IPS-18a (cell line): Measurements from ENCODE around the gene POLR2M.
A peak's percentile ranks its signal among the peaks of the same experiment; 100 is the strongest.

Source experiments
- H3K27ac ChIP-seq: one replicate; pipeline ENCODE4 v1.5.1; 2013; ENCODE audit warnings: low read length
- H3K27me3 ChIP-seq: one replicate; pipeline ENCODE4 v1.6.1; 2013; ENCODE audit warnings: mild to moderate bottlenecking, low read length; ENCODE audit not compliant: control insufficient read depth, insufficient read depth
- H3K36me3 ChIP-seq: one replicate; pipeline ENCODE4 v1.6.1; 2013; ENCODE audit warnings: low read depth, low read length; ENCODE audit not compliant: control insufficient read depth
- H3K4me1 ChIP-seq: one replicate; pipeline ENCODE4 v1.6.1; 2013; ENCODE audit warnings: low read depth, low read length; ENCODE audit not compliant: control insufficient read depth
- H3K4me3 ChIP-seq: one replicate; pipeline ENCODE4 v1.5.1; 2013; ENCODE audit warnings: low read length
- H3K9ac ChIP-seq: one replicate; pipeline ENCODE4 v1.6.1; 2013; ENCODE audit warnings: mild to moderate bottlenecking, low read length, moderate library complexity
- H3K9me3 ChIP-seq: one replicate; pipeline ENCODE4 v1.6.1; 2013; ENCODE audit warnings: low read depth, low read length; ENCODE audit not compliant: control insufficient read depth

The POLR2M gene

DNA sequence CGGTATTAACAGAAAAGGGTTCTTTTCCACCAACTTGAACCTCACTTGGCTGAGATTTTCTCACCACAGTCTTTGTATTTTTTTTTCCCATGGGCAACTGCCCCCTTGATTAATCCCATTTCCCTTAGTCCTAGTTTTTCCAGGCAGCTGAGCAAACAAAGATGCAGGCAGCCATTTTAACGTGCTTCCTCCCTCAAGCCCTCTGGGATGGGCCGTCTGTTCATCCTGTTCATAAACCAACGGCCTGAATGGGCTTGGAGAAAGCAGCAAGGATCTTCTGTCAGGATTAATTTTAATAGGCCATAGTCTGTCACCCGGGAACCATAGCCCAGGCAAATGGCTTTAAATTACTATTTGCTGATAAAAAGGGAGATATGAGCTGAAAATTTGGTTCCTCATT, 10.4 kb upstream of the POLR2M start:
- no peaks in the 10 kb centered on the region for H3K36me3 ChIP-seq
- no peaks in the 10 kb centered on the region for H3K9me3 ChIP-seq
- no peaks in the 10 kb centered on the region for H3K4me1 ChIP-seq
- no peak overlapping the region for H3K9ac ChIP-seq
- no peak overlapping the region for H3K4me3 ChIP-seq
- H3K27me3 ChIP-seq = peaks cover 10% of the 10 kb centered on the region
- no peak overlapping the region for H3K27ac ChIP-seq

DNA sequence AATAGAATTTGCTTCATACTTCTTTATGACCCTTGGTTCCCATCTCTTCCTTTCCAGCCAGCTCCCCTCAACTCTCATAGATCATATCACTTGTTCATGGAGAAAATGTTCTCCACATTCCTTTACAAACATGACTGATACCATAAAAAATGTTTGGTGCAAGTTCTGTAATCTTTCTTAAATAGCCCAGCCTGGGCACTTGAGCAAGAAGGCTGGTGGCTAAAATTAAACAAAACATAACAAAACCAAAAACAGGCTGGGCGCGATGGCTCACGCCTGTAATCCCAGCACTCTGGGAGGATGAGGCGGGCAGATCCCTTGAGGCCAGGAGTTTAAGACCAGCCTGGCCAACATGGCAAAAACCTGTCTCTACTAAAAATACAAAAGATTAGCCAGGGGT, 8.9 kb upstream of the POLR2M start:
- no peak overlapping the region for H3K4me3 ChIP-seq
- H3K36me3 ChIP-seq = no peaks in the 10 kb centered on the region
- H3K27ac ChIP-seq = no peak overlapping the region
- peaks cover 24% of the 10 kb centered on the region for H3K27me3 ChIP-seq
- no peaks in the 10 kb centered on the region for H3K9me3 ChIP-seq
- no peaks in the 10 kb centered on the region for H3K4me1 ChIP-seq
- no peak overlapping the region for H3K9ac ChIP-seq

- Histone ChIP-seq H3K36me3 (no peaks in the 10 kb centered on the region), H3K4me1 (no peaks in the 10 kb centered on the region), H3K4me3 (no peak overlapping the region), H3K27ac (no peak overlapping the region), H3K9ac (no peak overlapping the region), H3K9me3 (no peaks in the 10 kb centered on the region), H3K27me3 (peaks cover 31% of the 10 kb centered on the region)
Measured at GRCh38 chr15:57698243-57698642, 8.3 kb upstream of the POLR2M start.

- H3K4me3 ChIP-seq = no peak overlapping the region
- no peaks in the 10 kb centered on the region for H3K36me3 ChIP-seq
- H3K9me3 ChIP-seq = no peaks in the 10 kb centered on the region
- H3K27me3 ChIP-seq = peaks cover 38% of the 10 kb centered on the region
- H3K27ac ChIP-seq = no peak overlapping the region
- H3K4me1 ChIP-seq = no peaks in the 10 kb centered on the region
- H3K9ac ChIP-seq = no peak overlapping the region
Measured at GRCh38 chr15:57698991-57699390, 7.5 kb upstream of the POLR2M start.

- H3K27me3 ChIP-seq = peaks cover 56% of the 10 kb centered on the region
- peaks cover 5% of the 10 kb centered on the region for H3K9me3 ChIP-seq
- no peak overlapping the region for H3K9ac ChIP-seq
- no peaks in the 10 kb centered on the region for H3K36me3 ChIP-seq
- no peak overlapping the region for H3K27ac ChIP-seq
- no peak overlapping the region for H3K4me3 ChIP-seq
- peaks cover 4% of the 10 kb centered on the region for H3K4me1 ChIP-seq
Measured at GRCh38 chr15:57703387-57703786, 3.1 kb upstream of the POLR2M start.

- Histone ChIP-seq H3K36me3 (peaks cover 6% of the 10 kb centered on the region), H3K4me1 (peaks cover 4% of the 10 kb centered on the region), H3K27ac (no peak overlapping the region), H3K9me3 (peaks cover 5% of the 10 kb centered on the region), H3K27me3 (peaks cover 56% of the 10 kb centered on the region), H3K9ac (no peak overlapping the region), H3K4me3 (no peak overlapping the region)
Measured at GRCh38 chr15:57704441-57704840, 2.1 kb upstream of the POLR2M start.

- peak overlapping the region; percentile 18 for H3K27ac ChIP-seq
- H3K4me1 ChIP-seq = peaks cover 4% of the 10 kb centered on the region
- H3K4me3 ChIP-seq = peak overlapping the region; percentile 77
- H3K9ac ChIP-seq = peak overlapping the region; percentile 96
- H3K27me3 ChIP-seq = peaks cover 49% of the 10 kb centered on the region
- peaks cover 5% of the 10 kb centered on the region for H3K9me3 ChIP-seq
- peaks cover 20% of the 10 kb centered on the region for H3K36me3 ChIP-seq
Measured at GRCh38 chr15:57705746-57706404, 639 bp upstream of the POLR2M start.

DNA sequence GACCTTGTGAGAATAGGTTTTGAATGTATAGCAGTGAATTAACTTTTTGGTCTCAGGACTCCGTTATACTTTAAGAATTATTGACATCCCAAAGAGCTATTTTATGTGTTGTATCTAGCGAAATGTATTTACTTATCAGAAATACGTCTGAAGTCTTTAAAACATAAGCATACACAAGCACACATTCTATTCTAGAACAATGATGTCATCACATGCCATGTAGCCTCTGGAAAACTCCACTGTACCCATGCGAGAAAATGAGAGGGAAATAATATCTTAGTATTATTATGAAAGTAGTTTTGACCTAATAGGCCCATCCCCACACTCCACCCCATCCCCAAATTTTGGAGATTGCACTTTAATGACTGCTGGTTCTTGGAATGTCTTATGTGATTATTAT, 1.5 kb downstream of the POLR2M start:
- Histone ChIP-seq H3K4me1 (peaks cover 4% of the 10 kb centered on the region), H3K36me3 (peaks cover 42% of the 10 kb centered on the region), H3K27ac (no peak overlapping the region), H3K27me3 (peaks cover 27% of the 10 kb centered on the region), H3K9me3 (peaks cover 5% of the 10 kb centered on the region), H3K4me3 (peak overlapping the region; percentile 77), H3K9ac (peak overlapping the region; percentile 96)

- no peak overlapping the region for H3K4me3 ChIP-seq
- H3K4me1 ChIP-seq = no peaks in the 10 kb centered on the region
- no peak overlapping the region for H3K9ac ChIP-seq
- no peaks in the 10 kb centered on the region for H3K27me3 ChIP-seq
- peaks cover 16% of the 10 kb centered on the region for H3K36me3 ChIP-seq
- no peak overlapping the region for H3K27ac ChIP-seq
- no peaks in the 10 kb centered on the region for H3K9me3 ChIP-seq
Measured at GRCh38 chr15:57718309-57718708, 11.8 kb downstream of the POLR2M start.

GRCh38 chr15:57720867-57721266, 14.4 kb downstream of the POLR2M start:
- H3K9ac ChIP-seq = no peak overlapping the region
- peaks cover 3% of the 10 kb centered on the region for H3K36me3 ChIP-seq
- no peak overlapping the region for H3K4me3 ChIP-seq
- H3K4me1 ChIP-seq = no peaks in the 10 kb centered on the region
- H3K27ac ChIP-seq = no peak overlapping the region
- no peaks in the 10 kb centered on the region for H3K9me3 ChIP-seq
- H3K27me3 ChIP-seq = no peaks in the 10 kb centered on the region

- no peak overlapping the region for H3K9ac ChIP-seq
- H3K27me3 ChIP-seq = no peaks in the 10 kb centered on the region
- no peaks in the 10 kb centered on the region for H3K4me1 ChIP-seq
- H3K9me3 ChIP-seq = no peaks in the 10 kb centered on the region
- no peak overlapping the region for H3K4me3 ChIP-seq
- H3K27ac ChIP-seq = no peak overlapping the region
- H3K36me3 ChIP-seq = no peaks in the 10 kb centered on the region
Measured at GRCh38 chr15:57726411-57726810, 19.9 kb downstream of the POLR2M start.

DNA sequence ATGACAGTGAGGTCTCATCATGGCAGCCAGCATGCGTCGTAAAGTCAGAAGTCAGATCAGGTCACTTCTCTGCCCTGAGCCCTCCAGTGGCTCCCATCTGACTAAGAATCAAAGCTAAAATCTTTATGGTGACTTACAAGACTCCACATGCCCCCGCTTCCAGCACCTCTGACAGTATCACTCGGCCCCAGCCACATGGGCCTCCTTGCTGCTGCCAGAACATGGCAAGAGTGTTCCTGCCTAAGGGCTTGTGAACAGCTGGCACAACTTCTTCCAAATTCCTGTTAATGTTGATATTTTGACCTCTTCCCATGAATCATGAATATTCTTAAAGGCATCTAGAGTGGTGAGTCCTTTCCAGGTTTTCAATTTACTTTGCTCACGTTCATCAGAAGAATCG, 20.5 kb downstream of the POLR2M start:
- Histone ChIP-seq H3K27me3 (no peaks in the 10 kb centered on the region), H3K4me1 (no peaks in the 10 kb centered on the region), H3K27ac (no peak overlapping the region), H3K4me3 (no peak overlapping the region), H3K9me3 (no peaks in the 10 kb centered on the region), H3K36me3 (no peaks in the 10 kb centered on the region), H3K9ac (no peak overlapping the region)
